ENCODE data around the gene TFEB. TPM values are rescaled to one million over a fixed set of nuclear protein-coding genes. Genes with fewer than 3 reads are reported as not detected.

TFEB gene
- total RNA-seq, 1 experiment from 2014 or later, result 3.4 TPM

DNA sequence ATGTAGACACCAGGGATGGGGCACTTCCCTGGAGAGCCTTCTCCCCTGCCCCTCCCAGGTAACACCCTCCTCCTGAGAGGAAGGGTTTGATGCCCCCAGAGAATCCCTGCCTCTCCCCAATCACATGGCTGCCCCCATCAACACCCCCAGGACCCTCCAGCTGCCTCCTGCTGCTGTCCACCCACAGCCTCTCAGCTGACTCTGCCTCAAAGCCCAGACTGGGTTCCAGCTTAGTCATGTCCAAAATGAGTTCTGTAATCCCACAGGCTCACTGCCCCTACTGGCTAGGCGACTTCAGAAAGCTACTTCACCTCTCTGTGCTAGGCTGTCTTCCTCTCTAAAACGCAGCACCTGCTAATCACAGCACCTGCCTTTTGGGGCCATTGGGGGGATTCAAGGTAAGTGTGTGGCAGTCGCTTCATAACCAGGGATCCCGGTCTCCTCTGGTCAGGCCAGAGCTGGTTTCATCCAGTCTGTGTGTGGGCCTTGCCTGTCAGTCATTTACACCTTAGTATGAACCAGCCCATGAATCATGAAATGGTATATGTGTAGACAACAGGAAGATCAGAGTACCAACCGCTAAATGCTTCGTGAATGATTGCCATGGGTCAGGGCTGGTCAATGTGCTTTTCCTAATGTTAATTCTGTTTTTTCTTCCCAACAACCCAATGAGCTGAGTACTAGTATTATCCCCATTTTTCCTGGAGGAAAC lies 40.4 kb downstream of the TFEB start:
- DNase-seq (ENCODE audit: low read depth in 1 of 2, low spot score in 2 of 2), result no peak
- H3K9me3 ChIP-seq (replicated peaks), result no peaks in the 10 kb centered on the region
- peaks cover 18% of the 10 kb centered on the region for H3K4me1 ChIP-seq (replicated peaks)
- no peak overlapping the region for H3K4me3 ChIP-seq
- no peaks in the 10 kb centered on the region for H3K36me3 ChIP-seq
- no peaks in the 10 kb centered on the region for H3K27me3 ChIP-seq (replicated peaks)
- H3K27ac ChIP-seq, result no peak overlapping the region

DNA sequence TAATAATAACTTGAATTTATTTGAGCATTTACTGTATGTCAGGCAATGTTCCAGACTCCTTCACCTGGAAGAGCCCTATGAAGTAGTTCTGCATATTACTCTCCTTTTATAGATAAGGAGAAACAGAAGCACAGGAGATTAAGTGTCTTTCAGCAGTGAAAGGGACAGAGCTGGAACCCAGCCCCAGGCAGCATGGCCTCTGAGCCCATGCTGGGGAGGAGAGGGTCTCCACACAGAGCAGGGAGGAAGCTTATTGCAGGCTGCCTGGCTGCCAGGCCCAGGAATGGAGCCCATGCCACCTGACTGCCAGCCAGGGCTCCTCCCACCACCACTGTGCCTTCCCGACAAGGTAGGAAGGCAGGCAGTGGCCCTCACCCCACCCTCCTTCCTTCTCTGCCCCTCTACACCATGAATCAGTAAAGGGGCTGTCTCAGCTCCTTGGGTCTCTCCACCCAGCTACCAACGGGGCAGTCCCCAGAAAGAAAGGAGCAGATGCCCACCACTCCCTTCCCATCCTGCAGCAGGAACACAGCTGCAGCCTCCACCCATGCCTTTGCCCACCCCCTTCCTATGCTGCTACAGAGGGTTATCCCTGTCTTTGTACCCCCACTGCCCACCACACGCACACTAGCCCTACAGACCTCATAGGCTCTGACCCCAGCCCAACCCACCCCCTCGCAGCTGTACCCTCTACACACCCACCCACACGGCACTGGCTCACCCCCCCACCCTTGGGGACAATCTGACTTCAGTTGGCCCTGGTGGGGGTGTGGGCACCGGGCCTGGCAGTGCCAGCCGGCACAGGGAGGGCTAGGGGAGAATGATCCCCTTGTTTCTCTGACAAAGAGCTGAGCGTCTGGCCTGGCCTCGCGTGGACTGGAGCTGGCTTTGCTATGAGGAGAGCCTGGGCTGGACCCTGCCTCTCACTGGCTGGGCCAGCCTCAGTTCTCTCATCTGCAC lies 41.8 kb downstream of the TFEB start:
- Histone ChIP-seq H3K27ac (no peak overlapping the region), H3K9me3 (replicated peaks) (no peaks in the 10 kb centered on the region), H3K4me3 (no peak overlapping the region), H3K4me1 (replicated peaks) (peaks cover 12% of the 10 kb centered on the region), H3K27me3 (replicated peaks) (no peaks in the 10 kb centered on the region), H3K36me3 (no peaks in the 10 kb centered on the region)
- DNase-seq (ENCODE audit: low read depth in 1 of 2, low spot score in 2 of 2), result no peak

DNA sequence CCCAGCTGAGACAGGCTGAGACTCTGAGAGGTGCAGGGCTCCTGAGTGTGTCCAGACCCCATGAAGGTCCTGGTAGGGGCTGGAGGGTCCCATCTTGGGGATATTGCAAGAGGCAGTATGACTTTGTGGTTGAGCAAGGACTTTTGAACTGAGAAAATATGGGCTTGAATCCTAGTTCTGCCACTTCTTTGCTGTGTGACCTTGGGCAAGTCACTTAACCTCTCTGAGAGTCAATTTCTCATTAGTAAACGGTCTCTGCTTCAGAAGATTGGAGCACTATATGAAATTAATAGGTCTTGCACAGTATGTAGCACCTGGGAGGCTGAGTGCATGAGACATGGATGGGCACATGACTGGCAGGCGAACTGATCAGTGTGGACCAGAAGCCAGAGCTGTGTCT lies 42.7 kb downstream of the TFEB start:
- Histone ChIP-seq H3K4me1 (replicated peaks) (peaks cover 4% of the 10 kb centered on the region), H3K36me3 (no peaks in the 10 kb centered on the region), H3K27me3 (replicated peaks) (no peaks in the 10 kb centered on the region), H3K4me3 (no peak overlapping the region), H3K27ac (no peak overlapping the region), H3K9me3 (replicated peaks) (no peaks in the 10 kb centered on the region)
- no peak for DNase-seq (ENCODE audit: low read depth in 1 of 2, low spot score in 2 of 2)

DNA sequence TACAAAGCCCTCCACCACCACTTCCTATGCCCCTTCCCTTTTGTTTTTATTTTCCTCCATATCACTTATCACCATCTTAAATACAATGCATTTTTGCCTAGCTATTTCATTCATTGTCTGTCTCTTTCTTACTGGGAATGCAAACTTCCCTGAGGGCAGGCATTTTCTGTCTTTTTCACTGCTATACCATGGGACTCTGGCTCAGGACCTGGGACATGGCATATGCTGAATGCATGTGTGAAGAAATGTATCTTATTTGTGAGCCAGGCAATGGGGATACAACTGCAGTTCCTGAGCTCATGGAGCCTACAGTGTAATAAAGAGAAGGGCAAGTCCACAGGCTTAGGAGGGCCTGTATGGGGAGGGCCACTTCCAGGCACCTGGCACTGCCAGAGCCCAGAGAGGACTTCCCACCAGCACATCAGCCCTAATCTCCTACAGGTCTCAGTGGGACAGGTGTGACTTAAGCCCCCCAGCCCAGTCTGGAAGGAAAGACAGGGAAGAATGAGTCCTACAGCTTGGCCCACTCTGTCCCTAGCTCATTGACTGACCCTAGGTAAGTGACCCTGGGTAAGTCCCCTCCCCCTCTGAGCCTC lies 43.2 kb downstream of the TFEB start:
- no peak overlapping the region for H3K27ac ChIP-seq
- no peak for DNase-seq (ENCODE audit: low read depth in 1 of 2, low spot score in 2 of 2)
- no peaks in the 10 kb centered on the region; the same call in 1 of the 2 replicates for H3K4me1 ChIP-seq (replicated peaks)
- no peaks in the 10 kb centered on the region for H3K36me3 ChIP-seq
- H3K9me3 ChIP-seq (replicated peaks), result no peaks in the 10 kb centered on the region
- no peaks in the 10 kb centered on the region for H3K27me3 ChIP-seq (replicated peaks)
- no peak overlapping the region for H3K4me3 ChIP-seq

DNA sequence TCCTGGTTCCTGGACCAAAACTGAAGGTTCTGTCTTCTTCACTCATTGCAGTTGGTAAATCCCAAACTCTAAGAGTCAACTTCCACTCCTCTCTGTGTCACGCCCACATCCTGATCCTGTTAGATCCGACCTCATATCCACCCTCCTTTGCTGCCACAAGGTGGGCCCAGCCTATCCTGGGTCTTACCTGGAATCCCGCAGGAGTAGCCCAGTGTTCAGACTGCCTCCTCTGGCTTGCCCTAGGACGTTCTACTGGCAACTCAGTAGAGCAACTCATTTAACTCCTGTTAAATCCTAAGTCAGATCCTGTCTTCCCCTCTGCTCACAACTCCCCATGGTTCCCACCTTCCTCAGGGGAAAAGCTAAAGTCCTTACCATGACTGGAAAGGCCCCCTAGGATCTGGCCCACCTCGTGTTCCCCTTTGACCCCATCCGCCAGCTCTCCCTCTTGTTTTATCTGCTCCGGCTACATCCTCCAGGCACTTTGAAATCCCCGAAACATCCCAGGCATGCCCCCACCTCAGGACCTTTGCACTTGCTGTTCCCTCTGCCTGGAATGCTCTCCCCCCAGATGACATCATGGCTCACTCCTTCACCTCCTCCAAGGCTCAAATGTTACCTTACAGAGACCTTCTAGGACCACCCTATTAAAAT lies 43.9 kb downstream of the TFEB start:
- no peaks in the 10 kb centered on the region; the same call in 1 of the 2 replicates for H3K4me1 ChIP-seq (replicated peaks)
- no peak overlapping the region for H3K4me3 ChIP-seq
- DNase-seq (ENCODE audit: low read depth in 1 of 2, low spot score in 2 of 2), result no peak
- H3K9me3 ChIP-seq (replicated peaks), result no peaks in the 10 kb centered on the region
- no peaks in the 10 kb centered on the region for H3K36me3 ChIP-seq
- H3K27me3 ChIP-seq (replicated peaks), result no peaks in the 10 kb centered on the region
- H3K27ac ChIP-seq, result no peak overlapping the region

DNA sequence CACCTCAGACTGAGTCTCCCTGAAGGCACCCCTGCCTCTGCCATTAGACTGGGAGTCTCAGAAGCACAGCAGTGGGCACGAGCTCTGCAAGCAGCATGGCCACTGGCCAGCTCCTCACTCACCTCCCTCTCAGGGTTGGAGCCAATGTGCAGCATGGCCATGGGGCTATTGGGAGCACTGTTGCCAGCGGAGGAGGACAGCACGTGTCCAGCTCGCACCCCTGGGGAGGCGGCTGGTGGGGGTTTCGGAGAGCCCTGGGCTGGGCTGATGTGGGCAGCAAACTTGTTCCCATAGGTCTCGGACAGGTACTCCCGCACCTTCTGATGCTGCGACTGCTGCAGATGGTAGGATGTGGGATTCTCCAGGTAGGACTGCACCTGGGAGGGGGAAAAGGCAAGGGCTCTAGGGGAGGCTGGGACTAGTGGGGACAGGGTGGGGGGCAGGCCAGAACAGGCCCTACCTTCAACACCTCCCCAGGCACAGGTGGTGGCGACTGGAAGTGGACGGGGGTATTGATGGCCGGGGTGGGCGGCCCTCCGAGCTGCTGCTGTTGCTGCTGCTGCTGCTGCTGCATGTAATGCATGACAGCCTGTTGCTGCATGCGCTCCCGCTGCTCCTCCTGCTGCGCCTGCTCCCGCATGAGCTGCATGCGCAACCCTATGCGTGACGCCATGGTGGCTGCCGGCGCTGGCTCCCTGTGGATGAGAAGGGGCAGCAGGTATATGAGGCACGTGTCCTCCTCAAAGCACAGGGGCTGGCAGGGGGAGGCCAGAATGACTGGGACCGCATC lies 44.7 kb downstream of the TFEB start:
- Histone ChIP-seq H3K4me3 (no peak overlapping the region), H3K36me3 (no peaks in the 10 kb centered on the region), H3K9me3 (replicated peaks) (no peaks in the 10 kb centered on the region), H3K27ac (no peak overlapping the region), H3K4me1 (replicated peaks) (no peaks in the 10 kb centered on the region; the same call in 1 of the 2 replicates), H3K27me3 (replicated peaks) (no peaks in the 10 kb centered on the region)
- no peak for DNase-seq (ENCODE audit: low read depth in 1 of 2, low spot score in 2 of 2)

DNA sequence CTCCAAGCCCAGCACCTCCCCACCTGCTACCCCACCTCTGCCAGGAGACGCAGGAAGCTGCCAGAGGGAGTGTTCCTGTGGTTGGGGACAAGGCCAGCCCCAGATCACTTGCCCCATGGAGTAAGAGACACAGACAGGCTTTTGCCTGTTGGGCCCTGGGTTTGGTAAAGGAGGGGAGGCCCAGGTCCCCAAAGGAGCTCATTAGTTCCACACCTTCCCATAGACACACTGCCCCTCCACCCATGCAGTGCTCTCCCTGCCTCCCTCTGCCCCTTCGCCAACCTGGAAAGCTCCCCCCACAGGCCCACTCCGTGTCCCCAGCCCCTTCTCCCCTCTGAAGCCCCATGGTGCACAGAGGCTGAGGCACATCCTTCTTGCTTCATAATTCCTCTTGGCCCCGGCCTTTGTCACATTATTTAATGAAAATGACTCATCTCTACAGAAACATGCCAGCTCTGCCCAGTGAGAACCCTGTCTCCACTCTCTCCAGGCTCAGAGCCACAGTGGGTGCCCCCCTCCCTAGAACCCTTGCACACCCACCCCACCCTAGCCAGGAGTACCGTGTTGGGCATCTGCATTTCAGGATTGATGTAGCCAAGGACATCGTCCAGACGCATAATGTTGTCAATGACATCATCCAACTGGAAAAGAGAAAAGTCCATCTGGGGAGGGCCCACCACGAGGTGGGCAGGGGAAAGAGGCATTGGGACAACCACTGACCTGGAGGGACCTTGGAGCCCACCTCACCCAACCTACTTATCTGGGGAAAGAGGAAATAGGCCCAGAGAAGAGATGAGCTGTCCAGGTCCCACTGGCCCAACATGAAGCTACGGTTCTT lies 46.0 kb downstream of the TFEB start:
- no peaks in the 10 kb centered on the region for H3K9me3 ChIP-seq (replicated peaks)
- H3K27me3 ChIP-seq (replicated peaks), result no peaks in the 10 kb centered on the region
- no peaks in the 10 kb centered on the region; the same call in 1 of the 2 replicates for H3K4me1 ChIP-seq (replicated peaks)
- H3K27ac ChIP-seq, result no peak overlapping the region
- no peak overlapping the region for H3K4me3 ChIP-seq
- DNase-seq (ENCODE audit: low read depth in 1 of 2, low spot score in 2 of 2), result no peak
- H3K36me3 ChIP-seq, result no peaks in the 10 kb centered on the region

DNA sequence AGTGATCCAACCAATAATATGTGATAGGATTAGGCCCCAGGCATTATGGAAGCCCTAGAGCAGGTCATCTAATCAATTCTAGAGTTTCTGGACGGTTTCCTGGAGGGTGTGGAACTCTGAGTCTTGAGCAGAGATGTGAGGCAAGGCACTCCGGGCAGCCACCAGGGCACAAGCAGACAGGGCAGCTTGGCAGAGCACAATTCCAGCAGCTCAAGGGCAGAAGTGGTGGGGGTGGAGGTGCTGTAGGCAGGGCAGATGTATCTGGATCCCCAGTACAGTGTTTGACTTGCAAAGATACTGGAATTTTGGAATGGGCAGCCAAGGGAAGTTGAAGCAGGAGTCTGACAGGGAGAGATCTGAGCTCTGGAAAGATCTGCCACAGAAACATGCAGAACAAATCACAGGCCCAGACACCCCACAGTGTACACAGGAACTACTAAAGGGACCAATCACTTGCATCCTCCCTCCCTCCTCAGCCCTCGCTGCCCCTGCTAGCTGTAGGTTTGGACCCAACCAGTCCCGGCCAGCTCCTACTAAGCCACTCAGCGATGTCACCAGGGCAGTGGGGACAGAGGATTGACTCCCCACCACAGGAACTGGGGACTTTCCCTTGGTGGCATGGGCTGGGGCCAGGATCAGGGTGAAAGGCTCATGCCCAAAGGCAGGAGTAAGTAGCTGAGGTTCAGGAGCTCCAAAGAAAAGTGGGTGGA lies 47.0 kb downstream of the TFEB start:
- Histone ChIP-seq H3K9me3 (replicated peaks) (no peaks in the 10 kb centered on the region), H3K36me3 (no peaks in the 10 kb centered on the region), H3K4me3 (no peak overlapping the region), H3K4me1 (replicated peaks) (peaks cover 5% of the 10 kb centered on the region), H3K27ac (no peak overlapping the region), H3K27me3 (replicated peaks) (no peaks in the 10 kb centered on the region)
- no peak for DNase-seq (ENCODE audit: low read depth in 1 of 2, low spot score in 2 of 2)

DNA sequence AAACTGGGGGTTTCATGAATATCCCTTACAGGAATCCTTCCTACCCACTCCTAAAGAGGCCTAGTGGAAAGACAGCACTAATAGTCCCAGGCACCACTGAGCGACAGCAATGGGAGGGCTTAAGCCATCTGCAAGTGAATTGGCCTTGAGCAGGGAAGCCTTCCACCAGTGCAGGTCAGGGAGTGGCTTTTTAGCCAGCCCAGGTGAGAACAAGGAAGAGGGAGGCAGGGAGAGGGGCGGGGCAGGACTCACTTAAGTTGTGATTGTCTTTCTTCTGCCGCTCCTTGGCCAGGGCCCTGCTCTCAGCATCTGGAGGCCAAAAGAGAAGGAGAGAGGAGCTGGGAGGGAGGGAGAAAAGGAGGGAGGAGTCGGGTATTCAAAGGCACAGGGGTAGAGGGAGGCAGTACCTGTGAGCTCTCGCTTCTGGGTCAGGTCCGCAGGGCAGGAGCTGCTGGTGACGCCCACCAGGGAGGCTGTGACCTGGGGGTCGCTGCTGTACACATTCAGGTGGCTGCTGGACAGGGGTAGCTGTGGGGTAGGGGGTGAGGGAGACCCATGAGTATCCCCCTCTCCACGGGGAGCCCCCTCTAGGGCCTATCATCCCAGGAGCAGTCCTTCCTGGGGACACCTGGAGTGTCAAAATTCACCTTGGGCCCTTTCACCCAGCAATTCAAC lies 47.8 kb downstream of the TFEB start:
- H3K36me3 ChIP-seq, result no peaks in the 10 kb centered on the region
- H3K27me3 ChIP-seq (replicated peaks), result no peaks in the 10 kb centered on the region
- no peak for DNase-seq (ENCODE audit: low read depth in 1 of 2, low spot score in 2 of 2)
- peaks cover 8% of the 10 kb centered on the region for H3K4me1 ChIP-seq (replicated peaks)
- no peaks in the 10 kb centered on the region for H3K9me3 ChIP-seq (replicated peaks)
- H3K27ac ChIP-seq, result no peak overlapping the region
- H3K4me3 ChIP-seq, result no peak overlapping the region

DNA sequence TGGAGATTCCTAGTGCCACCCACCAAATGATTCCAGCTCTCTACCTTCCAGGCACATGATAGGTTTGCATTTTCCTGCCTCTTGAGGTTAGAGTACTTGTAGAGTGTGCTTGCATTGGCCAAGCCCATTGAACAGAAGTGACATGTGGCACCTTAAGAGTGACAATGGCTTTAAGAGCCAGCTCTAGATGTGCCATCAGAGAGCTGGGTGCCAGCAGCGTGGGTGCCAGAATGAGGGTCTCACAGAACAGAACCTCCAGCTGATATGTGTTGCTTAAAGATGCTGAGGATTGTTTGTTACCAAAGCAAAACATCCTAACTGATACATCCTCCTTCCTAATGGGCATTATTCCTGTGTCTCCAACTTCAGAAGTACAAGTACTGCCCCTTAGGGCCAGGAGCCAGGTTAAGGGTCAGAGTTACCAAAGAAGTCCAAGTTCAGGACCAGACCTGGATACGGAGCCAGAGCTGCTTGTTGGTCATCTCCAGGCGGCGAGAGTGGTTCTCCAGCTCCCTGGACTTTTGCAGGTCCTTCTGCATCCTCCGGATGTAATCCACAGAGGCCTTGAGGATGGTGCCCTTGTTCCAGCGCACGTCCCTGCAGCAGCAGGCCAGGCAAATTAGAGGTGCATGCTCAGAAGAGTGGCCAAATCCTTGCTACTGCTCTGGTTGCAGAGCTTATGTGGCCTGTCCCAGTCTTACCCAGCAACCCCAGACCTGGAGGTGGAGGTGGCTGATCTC lies 49.6 kb downstream of the TFEB start:
- no peak overlapping the region for H3K4me3 ChIP-seq
- no peaks in the 10 kb centered on the region for H3K36me3 ChIP-seq
- peaks cover 13% of the 10 kb centered on the region for H3K4me1 ChIP-seq (replicated peaks)
- DNase-seq (ENCODE audit: low read depth in 1 of 2, low spot score in 2 of 2), result no peak
- no peaks in the 10 kb centered on the region for H3K9me3 ChIP-seq (replicated peaks)
- no peaks in the 10 kb centered on the region for H3K27me3 ChIP-seq (replicated peaks)
- H3K27ac ChIP-seq, result no peak overlapping the region
